ENCODE results near the gene KDM4B.

The KDM4B gene

GRCh38 chr19:5074830-5075394 lies 106.0 kb downstream of the KDM4B start:
- no peak for DNase-seq (ENCODE audit: low read depth, low spot score)
- no peak for TF ChIP-seq CTCF (IDR thresholded peaks at IDR 0.05; ENCODE audit: low read depth, low read length)
- no peak overlapping the region for H3K4me3 ChIP-seq (ENCODE audit: low read depth, low read length)
- in situ Hi-C loops (cut with HindIII; ENCODE audit: low sequenced_read_pairs): no loop called here

- DNase-seq (ENCODE audit: low read depth, low spot score): no peak
- no peak overlapping the region for H3K4me3 ChIP-seq (ENCODE audit: low read depth, low read length)
- TF ChIP-seq CTCF (IDR thresholded peaks at IDR 0.05; ENCODE audit: low read depth, low read length): no peak
- in situ Hi-C loops (cut with HindIII; ENCODE audit: low sequenced_read_pairs): no loop called here
Observed at GRCh38 chr19:5075597-5075996, 106.7 kb downstream of the KDM4B start.

DNA sequence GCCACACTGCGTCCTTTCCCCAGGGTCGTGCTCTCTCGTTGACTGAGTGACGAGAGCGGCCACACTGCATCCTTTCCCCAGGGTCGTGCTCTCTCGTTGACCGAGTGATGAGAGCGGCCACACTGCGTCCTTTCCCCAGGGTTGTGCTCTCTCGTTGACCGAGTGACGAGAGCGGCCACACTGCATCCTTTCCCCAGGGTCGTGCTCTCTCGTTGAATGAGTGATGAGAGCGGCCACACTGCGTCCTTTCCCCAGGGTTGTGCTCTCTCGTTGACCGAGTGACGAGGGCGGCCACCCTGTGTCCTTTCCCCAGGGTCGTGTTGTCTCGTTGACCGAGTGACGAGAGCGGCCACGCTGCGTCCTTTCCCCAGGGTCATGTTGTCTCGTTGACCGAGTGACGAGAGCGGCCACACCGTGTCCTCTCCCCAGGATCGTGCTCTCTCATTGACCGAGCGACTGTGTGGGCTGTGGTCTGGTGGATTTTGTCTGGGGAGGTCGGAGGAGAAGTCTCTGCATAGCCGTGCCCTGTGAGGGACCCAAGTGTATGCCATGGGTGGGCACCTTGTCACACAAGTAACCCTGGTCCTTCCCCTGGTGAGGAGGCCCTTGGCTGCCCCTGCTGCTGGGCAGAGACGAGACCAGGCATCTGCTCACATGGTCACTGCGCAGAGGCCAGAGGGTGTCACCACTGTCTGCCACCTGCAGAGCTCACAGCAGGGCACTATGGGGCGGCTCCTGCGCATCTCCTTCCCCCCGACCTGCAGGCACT lies 107.7 kb downstream of the KDM4B start:
- no peak for TF ChIP-seq CTCF (IDR thresholded peaks at IDR 0.05; ENCODE audit: low read depth, low read length)
- DNase-seq (ENCODE audit: low read depth, low spot score): no peak
- H3K4me3 ChIP-seq (ENCODE audit: low read depth, low read length): no peak overlapping the region
- in situ Hi-C loops (cut with HindIII; ENCODE audit: low sequenced_read_pairs): no loop called here

- no peak overlapping the region for H3K4me3 ChIP-seq (ENCODE audit: low read depth, low read length)
- no peak for TF ChIP-seq CTCF (IDR thresholded peaks at IDR 0.05; ENCODE audit: low read depth, low read length)
- DNase-seq (ENCODE audit: low read depth, low spot score): no peak
- in situ Hi-C loops (cut with HindIII; ENCODE audit: low sequenced_read_pairs): no loop called here
Observed at GRCh38 chr19:5077209-5077515, 108.2 kb downstream of the KDM4B start.

DNA sequence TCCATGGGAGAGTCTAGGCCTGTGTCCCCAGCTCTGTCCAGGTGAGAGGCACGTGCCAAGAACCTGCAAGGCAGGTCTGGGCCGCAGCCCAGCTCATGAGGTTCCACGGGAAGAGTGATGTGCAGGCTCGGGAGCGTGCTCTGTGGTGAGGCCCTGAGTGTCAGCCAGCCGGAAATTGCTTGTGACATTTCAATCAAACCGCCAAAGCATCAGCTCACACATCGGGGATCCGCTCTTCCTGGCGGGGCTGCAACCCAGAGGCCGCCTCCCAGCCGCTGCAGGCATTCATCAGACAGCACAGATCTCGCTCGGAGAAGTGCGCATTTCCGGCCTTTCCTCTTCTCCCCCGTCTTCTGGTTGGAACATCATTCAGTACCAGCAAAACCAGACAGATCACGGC lies 109.3 kb downstream of the KDM4B start:
- in situ Hi-C loops (cut with HindIII; ENCODE audit: low sequenced_read_pairs): no loop called here
- no peak overlapping the region for H3K4me3 ChIP-seq (ENCODE audit: low read depth, low read length)
- DNase-seq (ENCODE audit: low read depth, low spot score): no peak
- no peak for TF ChIP-seq CTCF (IDR thresholded peaks at IDR 0.05; ENCODE audit: low read depth, low read length)

- DNase-seq (ENCODE audit: low read depth, low spot score): no peak
- no peak overlapping the region for H3K4me3 ChIP-seq (ENCODE audit: low read depth, low read length)
- in situ Hi-C loops (cut with HindIII; ENCODE audit: low sequenced_read_pairs): no loop called here
- TF ChIP-seq CTCF (IDR thresholded peaks at IDR 0.05; ENCODE audit: low read depth, low read length): no peak
Observed at GRCh38 chr19:5078666-5079065, 109.8 kb downstream of the KDM4B start.
